GM18526 (cell line): Measurements from ENCODE around the gene LILRB5.

Experiments
- POLR2A ChIP-seq: IDR thresholded peaks from 3 replicates; pipeline ENCODE4 v1.6.1; 2011; ENCODE audit not compliant: insufficient read length; ENCODE audit errors: extremely low read depth

The LILRB5 gene

DNA sequence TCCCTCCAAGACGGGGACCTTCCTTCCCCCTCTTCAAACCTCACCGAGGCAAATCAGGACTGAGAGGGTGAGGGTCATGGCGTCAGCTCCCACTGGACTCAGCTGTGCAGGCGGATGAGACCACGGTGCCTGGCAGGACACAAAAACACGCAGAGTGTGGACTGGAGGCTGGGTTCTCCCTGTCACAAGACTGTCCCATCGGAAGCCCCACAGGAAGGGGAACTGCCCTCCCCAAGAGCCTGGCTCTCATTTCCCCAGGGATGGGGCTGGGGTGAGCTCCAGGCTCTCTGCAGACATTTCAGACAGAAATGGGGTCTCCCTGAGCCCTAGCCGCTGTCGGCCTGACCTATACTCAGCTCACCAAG, at the start of gene LILRB5:
LILRB5 (minus strand) TSS at position 158 of the 365 bp plus-strand sequence; CDS start at position 78, 80 bp downstream.
- TF ChIP-seq POLR2A: no peak

DNA sequence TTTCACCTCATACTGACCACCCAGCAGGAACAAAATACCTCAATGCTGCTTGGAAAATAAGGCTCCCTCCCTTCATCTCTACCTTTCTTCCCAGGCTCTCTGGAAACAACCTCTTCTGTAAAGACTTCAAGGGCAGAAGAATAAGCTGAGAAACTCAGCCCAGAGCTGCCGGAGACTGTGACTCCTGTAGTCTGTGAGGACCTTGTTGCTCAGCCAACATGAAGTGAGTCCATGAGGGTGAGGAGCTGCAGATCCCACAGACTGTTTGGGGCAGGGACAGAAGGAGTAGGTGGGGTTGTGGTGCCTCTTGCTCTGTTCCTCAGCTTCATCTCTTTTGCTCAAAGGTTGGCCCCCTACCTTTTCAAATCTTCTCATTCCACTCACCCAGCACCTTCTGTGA, 48.1 kb upstream of the LILRB5 start:
- TF ChIP-seq POLR2A: no peak

DNA sequence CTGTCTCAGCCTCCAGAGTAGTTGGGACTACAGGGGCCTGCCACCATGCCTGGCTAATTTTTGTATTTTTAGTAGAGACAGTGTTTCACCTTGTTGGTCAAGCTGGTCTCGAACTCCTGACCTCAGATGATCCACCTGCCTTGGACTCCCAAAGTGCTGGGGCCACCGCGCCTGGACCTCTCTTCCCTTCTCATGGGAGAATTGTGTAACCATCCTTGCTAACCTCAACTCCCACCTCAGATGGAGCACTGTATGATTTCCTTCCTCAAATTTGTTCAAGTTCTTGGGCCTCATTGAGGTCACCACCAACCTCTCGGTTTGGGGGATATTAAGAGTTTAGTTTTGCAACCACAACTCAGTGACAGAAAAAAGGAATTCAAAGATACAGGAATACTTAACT, 45.2 kb upstream of the LILRB5 start:
- no peak for TF ChIP-seq POLR2A

DNA sequence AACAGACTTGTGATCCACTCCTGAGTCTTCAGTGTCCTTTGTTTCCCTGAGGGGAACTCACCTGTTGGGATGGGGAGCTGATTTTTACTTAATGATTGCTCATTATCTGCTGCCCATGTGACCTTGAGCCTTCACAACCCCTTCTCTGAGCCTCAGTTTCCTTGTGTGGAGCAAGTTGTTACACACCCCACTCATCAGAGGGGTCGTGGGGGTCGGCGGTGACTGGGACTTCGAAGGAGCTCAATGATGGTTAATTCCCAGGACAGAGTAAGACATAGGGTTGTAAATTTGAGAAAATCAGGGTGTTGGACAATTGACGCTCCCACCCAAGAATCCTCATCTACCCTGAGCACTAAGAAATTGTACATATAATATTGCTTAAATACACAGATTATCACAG, 42.4 kb upstream of the LILRB5 start:
- no peak for TF ChIP-seq POLR2A

DNA sequence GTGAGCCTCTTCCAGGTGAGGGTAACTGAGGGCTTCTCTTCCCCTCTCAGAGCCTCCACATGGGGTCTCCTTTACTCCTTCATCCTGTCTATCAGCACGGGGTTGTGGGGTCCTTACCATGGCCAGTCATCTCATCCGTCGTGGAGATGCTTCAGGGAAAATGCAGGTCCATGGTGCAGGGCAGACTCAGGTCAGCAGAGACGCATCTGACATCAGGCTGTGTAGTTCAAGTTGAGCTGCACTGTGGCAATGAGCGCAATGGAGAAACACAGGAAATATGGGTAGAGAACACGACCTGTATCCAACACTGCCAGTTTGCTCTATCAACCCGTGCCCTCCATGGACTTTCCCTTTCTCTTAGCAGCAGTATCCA, 42.0 kb upstream of the LILRB5 start:
- no peak for TF ChIP-seq POLR2A

DNA sequence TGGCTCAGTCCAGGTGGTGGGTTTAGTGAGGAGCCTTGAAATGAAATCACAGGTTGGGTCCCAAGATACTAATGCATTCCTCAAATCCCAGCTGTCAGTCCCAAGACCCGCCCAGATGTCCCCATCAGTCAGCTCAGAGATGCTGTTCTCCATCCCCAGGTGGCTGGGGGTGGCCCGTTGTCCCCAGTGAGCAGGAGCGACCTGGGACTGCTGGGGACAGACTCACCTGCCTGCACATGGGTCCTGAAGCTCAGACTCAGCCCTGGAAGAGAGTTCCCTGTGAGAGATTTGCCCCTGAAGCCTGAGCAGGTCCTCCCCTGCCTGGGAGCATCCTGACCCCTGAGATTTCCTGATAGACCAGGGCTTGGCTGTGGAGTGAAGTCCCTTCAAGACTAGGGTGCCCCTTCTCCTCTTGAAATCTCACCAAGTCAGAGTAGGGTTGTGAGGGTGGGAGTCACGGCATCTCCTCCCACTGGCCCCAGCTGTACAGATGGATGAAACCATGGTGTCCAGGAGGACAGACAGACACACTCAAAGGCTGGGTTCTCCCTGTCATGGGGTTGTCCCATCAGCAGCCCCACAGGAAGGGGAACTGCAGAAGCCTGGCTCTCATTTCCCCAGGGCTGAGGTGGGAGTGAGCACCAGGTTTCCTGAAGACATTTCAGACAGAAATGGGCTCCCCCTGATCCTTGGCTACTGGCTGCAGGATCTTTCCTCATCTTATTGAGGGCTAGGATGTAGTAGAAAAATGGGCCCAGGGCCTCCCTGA, 41.5 kb upstream of the LILRB5 start:
- no peak for TF ChIP-seq POLR2A

DNA sequence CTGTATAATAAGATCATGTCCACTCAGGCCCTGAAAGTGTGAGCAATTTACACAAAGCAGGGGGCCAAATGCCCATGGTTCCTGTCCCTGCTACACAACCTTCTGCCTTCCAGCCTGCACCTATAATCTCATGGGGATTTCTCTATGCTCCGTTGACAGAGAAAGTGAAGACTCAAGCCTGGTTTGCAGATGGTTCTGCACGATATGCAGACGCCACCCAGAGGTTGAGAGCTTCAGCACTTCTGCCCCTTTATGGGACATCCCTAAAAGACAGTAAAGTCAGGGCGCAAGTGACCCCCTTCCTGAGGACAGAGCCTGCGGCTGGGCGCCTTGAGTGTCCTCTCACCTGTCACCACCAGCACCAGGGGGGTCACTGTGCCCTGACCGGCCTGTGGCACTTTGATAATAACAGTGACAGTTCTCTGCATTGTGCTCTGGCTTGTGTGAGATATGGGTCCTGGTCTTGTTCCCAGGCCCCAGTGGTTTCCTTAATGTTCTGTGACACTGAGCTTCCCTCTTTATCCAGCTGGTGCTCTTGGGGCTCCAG, 40.8 kb upstream of the LILRB5 start:
- no peak for TF ChIP-seq POLR2A

DNA sequence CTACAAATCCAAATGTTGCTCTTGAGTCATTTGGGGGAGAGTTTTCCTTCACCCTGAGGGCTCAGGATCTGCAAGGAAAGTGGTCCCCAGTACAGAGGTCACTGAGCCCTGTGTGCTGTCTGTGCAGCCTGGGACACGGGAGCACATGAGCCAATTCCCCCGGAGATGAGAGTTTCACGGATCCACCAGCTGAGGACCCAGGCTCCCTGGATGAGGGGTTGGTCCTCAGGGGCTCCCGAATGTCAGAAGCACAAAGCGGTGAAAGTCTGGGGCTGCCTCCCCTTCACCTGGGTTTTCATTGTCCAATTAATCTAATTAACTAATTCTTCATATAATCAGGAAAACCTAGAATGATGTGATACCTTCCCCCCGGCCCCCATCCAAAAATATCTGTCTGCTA, 37.5 kb upstream of the LILRB5 start:
- no peak for TF ChIP-seq POLR2A

DNA sequence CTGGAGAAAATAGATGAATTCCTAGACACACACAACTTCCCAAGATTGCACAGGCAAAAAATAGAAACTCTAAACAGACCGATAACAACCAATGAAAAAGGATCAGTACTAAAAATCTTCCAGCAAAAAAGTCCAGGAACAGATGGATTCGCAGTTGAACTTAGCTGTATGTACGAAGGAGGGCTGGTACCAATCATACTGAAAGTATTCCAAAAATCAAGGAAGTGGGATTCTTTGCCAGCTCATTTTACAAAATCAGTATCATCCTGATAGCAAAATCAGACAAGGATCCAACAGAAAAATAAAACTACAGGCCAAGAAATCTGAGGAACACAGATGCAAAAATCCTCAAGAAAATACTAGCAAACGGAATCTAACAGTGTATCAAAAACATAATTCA, 30.4 kb upstream of the LILRB5 start:
- no peak for TF ChIP-seq POLR2A

DNA sequence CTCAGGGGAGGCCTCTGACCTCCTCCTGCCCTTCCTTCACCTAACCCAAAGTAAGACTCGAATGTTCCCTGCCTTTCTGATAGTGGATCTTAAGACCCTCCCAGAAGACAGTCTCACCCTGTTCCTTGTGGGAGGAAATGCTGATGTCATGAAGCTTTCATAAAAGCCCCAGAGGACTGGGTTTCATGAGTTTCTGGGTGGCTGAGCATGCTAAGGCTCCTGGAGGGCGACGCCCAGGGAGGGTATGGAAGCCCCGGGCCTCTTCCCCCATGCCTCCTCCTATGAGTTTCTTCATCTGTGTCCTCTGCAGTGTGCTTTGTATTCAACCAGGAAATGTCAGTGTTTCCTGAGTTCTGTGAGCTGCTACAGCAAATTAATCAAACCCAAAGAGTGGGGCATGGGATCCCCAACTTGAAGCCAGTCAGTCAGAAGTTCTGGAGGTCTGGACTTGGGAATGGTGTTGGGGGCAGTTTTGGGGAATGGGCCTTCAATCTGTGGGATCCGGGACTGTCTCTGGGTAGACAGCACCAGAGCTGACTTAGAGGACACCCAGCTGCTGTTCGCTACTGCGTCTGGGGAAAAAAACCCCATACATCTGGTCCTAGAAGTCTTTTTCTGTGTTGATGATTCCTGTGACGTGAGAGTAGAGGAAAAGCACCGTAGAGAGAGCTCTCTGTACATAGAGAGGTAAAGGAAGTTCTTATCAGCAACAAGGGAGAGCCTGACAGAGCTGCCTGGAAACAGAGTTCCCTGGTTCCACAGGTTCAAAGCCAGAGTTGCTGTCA, 25.8 kb upstream of the LILRB5 start:
- no peak for TF ChIP-seq POLR2A

DNA sequence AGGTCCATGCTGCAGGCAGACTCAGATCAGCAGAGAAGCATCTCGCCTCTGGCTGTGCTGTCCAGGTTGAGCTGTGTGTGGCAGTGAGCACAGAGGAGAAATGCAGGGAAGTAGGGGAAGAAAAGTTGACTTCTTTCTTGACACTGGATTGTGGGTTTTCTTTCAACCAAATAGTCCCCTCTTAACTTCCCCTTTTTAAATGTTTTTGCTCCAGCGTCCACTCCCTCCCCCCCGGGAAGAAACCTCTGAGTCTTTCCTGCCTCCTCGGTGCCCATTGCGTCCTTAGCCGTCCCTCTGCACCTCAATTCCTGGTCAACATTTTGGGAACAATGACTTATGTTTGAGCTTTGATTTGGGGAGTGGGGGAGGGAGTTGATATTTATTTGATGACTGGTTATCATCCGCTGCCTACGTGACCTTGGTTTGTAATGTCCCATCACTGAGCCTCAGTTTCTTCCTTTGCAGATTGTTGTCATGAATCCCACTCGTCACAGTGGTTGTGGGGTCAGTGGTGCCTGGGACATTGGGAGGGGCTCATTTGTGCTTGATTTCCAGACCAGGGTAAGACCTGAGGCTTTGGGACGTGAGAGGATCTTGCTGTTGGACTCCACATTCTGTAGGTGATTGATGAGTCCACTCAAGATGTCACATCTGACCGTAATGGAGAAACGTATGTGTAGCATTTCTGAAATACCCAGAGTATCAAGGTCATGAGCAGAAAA, 24.1 kb upstream of the LILRB5 start, which contains the start of gene LILRB2:
LILRB2 (minus strand) TSS at position 104 of the 722 bp plus-strand sequence. CDS start 614 bp downstream, outside the sequence.
- no peak for TF ChIP-seq POLR2A

DNA sequence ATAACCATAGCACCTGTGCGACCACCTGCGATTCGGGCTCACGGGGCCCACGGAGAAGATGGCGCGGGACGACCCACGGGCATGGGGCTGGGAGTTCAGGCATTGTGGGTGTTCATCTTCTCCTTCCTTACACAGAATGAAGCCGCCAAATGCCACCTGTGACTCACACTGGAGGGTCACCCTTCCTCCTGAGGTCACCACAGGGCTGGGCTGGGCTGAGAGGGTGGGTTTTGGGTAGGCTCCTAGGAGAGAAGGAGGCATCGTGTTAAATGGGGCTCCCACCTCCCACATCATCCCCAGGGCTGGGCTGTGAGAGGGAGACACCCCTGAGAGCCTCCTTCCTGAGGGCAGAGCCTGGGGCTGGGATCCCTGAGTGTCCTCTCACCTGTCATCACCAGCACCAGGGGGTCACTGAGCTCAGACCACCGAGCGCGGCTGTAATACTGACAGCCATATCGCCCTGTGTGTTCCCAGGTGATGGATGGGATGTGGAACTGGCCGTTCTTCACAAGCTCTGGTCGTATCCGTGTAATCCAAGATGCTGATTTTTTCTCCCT, 22.4 kb upstream of the LILRB5 start:
- TF ChIP-seq POLR2A: no peak

DNA sequence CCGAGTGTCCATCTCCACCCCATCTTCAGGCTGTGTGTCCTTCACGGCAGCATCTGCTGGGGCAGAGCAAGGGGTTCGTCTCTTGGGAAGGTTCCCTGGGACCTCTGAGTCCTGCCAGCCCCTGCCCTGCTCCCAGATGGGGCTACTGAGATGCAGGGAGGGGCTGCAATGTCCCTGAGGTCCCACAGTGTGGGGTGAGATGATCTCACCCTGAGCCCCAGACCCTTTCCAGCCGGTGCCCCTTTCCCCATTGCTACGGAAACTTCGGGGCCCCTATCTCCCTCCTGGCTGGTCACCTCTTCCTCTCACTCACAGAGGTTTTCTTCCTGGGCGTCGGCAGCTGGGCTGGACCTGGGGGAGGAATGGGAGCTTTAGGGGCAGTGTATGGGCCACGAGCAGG, 18.9 kb upstream of the LILRB5 start:
- TF ChIP-seq POLR2A: no peak

DNA sequence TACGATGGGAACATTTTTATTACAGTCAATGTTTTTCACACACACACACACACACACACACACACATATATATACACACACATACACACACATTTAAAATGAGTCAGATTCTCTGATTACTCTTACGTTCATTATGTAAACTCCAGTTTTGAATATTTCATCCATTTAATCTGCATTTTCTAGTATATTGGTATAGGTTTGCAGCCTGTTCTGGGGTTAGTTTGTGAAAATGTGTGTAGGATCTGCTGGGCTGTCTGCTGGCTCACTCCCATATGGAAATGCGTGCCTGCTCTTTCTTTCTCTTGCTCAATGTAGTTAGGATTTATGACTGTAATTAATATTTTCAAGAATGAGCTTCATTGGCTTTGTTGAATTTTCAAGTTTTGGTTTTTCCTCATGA, 16.7 kb upstream of the LILRB5 start:
- TF ChIP-seq POLR2A: no peak

DNA sequence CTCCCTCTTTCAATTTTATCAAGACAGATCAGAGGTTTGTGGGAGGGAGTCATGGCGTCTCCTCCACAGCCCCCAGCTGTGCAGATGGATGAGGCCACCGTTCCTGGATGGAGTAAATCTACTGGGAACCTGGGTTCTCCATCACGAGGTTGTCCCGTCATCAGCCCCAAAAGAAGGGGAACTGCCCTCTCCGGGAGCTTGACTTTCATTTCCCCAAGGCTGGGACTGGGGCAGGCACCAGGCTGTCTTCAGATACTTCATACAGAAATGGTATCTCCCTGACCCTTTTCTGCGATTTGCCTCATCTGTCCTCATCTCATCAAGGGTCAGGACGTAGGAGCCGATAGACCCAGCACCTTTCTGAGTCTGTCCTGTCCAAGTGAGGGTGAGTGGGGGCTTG, 14.0 kb upstream of the LILRB5 start:
- no peak for TF ChIP-seq POLR2A
